ENCODE measurements around the gene JAZF1.
A peak's percentile ranks its signal among the peaks of the same experiment; 100 is the strongest.

JAZF1 gene

DNA sequence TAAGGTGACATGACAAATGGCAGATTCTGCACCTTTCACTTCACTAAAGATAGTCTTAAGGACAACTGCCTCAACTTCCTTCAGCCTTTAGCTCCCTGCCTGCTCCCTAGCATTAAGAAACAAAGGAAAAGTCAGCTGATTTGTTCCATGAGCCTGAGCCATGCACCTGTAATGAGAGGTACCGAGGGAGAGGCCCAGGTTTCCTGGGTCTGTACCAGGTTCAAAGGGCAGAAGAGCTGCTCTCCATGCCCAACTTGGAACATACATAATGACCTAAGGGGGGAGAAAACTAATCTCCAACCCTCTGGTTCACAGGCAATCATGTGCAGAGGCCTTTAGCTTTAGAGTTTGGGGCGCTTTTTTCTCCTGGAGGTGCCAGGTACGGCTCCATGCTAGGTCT lies 111.2 kb downstream of the JAZF1 start:
- no peak for DNase-seq

DNA sequence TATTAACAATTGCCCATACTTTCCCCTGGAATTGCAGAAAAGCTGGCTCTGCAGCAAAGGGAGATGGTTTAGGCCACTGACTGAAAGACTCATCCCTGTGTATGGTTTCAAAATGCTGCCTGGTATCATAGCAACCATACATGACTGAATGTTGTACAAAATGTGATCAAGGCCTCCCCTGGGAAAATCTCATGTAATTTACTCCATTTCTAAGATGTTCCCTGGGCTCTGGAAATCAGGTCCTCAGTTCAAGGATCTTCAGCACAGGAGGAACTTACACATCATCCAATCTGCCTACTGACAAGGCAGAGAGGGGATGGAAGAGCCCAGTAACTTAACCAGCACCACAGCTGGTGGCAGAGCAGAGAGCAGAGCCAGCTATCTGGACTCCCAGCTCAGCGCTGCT lies 111.8 kb downstream of the JAZF1 start:
- DNase-seq, result no peak

DNA sequence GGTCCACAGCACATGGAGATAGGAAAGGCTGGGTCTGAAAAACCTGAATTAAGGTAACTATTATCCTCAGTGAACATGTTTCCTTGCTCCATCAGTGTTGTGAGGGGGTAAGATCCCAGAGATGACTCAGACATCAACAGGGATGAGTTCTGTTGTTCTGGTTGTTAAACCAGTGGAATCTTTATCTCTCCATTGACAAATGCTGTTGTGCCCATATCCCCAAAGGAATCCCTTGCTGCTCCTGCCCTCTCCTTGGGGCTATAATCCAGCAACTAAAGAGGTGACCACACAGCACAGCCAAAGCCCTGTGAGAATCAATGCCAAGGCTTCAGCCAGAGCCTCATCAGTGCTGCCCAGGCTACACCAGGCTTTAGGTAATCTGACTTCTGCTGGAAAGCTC lies 113.4 kb downstream of the JAZF1 start:
- DNase-seq, result no peak

DNA sequence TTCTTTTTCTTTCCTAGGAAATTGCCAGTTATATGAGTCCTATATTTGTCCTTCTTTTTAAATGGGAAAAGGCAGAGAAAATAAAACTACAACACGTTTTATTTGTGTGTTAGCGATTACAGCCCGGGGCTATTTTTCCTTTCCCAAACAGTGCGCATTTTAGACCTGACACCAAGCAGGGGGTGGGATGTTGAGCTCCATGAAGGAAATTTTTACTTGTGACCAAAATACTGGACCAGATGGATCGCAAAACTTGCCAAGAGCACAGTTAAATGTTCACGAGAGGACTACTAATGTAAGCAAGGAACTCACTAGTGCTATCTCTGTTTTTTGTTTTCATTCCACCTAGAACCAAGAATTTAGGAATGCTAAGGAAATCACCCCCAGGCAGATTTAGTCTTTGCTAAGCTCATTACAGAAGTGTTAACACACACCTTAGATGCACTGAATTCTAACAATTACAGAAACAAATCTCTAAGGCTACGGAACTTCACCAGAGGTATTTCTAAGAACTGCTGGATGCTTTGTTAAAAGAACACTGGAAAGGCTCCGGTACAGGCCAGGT lies 114.8 kb downstream of the JAZF1 start:
- DNase-seq, result no peak

DNA sequence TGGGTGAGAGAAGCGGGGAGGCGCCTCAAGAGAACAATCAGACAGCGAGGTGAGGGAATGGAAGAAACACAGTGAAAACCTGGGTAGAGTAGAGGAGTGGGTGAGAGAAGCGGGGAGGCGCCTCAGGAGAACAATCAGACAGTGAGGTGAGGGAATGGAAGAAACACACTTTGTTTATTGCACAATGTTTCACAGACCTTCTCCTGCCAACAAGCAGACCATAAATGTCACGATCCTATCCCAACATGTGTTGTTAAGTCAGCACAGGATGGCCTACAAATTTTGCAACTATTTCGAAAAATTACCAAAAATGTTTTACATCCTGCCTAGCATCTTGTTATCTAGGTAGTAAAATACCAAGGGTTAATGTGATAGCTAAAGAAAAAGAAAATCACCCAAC lies 115.3 kb downstream of the JAZF1 start:
- no peak for DNase-seq

DNA sequence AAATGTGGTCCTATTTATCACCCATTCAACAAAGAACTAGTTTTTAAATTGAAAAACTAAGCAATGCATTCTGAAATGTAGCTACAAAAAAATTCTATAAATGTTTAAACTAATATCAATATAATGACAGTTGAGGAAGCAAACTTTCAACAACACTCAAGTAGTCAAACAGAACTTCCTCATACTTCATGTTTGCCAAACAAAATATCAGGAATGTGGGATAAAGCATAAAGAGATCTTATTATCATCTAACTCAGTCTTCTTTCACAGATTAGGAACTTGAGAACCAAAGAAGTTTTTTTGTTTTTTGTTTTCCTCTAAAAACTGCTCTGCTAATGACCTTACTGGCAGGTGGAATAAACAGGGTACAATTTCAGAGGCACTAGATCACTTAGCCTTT lies 116.2 kb downstream of the JAZF1 start:
- no peak for DNase-seq

DNA sequence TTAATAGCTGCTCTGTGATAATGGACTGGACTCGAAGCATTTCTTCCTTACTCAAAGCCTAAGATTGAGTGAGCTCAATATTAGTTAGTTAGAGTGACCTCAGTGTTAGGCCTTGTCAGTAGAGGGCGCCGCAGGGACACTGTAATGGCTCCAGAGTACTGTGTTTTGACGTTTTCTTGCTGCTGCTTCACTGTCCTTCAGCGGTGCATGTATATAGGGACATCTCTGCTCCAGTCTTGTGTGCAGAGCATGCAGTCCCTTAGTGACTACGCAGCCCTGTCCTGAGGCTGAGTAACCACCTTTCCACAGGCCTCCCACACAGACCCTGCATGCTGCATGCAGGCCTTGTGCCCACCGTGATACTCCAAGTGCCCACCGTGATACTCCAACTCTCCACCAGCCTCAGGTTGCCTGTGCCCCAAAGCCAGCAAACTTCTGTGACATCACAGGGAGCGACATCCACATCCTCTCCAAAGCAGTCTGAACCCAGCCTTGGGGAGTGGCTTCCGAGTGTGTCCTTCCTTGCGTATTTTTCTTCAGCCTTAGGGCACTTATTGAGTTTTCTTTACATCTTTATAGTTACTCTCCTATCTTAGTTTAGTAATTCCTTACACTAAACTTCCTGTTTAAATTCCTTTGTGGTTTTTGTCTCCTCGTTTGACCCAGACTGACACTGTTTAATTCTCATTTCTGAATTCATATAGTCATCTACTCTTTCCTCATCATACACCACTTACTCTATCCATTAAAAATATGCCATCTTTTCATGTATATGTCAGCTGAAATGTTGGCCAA lies 118.2 kb downstream of the JAZF1 start:
- peak; percentile 26 for DNase-seq

DNA sequence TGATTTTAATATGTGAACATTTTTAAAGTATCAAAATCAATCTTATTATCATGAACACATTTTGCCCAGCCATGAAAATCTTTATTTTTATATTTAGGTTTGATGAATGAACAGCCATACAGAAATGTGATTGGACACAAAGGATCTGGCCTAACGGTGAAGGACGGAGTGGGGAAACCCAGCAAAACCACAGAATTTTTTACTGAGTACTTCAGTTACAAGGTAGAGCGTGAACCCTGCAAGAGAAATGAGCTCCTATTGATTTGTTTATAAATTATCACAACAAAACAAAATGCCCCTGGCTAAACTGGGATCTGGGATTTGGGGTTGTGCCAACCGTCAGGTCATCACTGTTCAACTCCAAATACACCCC lies 118.8 kb downstream of the JAZF1 start:
- no peak for DNase-seq

DNA sequence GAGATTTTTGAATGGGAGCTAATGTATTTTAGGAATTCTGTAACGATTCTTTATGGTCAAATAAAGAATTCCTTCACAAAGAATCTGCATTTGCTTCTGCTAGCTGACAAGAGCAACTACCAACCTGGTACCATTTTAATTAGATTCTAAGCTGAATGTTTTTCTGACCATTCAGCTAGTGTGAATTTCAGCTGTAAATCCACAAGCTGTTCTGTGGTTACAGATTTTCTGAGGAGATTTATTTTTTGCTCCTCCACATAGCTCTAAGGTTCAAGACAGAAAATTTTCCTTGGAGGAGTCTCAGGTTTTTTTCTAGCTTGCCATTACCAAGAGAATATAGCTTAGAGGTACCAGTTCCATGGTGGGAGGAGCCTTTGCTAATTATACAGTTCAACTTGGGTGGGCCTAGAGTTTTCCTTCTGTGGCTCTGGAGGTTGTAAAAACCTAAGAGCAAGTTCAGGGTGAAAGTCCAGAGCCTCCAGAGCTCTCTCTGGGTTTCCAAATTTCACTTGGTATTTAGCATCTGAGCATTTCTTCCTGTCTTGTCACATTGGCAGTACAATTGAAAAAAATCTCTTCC lies 120.1 kb downstream of the JAZF1 start:
- DNase-seq, result no peak

DNA sequence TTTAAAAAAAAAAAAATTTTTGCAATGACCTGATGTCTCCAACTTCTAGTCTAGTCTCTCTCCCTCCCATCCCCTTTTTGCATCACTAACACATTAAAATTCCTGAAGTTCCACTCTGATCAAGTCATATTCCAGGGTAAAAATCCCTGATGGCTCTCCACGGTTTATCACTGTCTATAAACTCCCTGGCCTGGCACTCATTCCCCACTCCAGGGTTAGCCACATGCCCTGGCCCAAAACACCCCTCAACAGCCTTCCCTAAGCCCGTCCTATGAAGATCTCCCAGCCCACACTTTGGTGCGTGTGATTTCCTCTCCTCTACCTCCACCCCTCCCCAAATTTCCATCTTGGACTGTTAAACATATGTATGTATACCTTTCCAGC lies 125.4 kb downstream of the JAZF1 start:
- no peak for DNase-seq

DNA sequence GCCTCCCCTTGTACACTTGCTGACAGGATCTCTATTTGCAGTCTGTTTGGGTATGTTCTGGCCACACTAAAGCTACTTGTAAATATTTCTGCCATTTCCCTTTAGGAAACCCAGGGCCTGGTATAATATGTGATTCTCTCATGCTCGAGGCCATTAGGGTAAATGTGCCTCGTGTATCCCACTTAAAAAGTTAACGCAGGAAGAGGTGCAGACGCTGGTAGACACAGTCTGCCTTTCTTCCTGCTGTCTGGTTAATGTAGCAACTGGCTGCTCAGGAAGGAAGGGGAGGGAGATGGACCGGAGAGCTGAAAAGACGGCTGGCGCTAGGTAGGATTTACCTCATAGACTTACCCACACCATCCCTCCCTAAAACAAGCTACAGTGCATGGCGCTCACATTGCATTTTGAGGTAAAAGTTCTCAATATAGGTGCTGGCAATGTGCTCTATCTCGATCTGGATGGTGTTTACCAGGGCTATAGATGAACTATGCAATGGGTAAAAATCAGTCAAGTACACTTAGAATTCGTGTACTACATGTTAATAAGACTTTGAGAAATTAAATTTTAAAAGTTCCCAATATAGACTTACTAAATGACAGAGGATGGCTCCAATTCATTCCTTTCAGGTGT lies 125.9 kb downstream of the JAZF1 start:
- DNase-seq, result no peak

DNA sequence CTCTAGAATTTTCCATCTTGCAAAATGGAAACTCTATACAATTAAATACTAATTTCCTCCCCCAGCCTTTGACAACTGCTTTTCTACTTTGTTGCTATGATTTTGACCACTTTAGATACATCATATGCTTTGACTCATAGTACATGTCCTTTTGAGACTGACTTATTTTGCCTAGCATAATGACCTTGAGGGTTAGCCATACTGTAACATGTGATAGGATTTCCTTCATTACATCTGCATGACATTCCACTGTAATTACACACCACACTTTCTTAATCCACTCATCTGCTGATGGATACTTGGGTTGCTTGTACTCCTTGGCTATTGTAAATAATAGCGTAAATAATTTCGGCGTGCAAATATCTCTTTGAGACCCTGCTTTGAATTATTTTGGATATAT lies 127.7 kb downstream of the JAZF1 start:
- DNase-seq, result no peak

DNA sequence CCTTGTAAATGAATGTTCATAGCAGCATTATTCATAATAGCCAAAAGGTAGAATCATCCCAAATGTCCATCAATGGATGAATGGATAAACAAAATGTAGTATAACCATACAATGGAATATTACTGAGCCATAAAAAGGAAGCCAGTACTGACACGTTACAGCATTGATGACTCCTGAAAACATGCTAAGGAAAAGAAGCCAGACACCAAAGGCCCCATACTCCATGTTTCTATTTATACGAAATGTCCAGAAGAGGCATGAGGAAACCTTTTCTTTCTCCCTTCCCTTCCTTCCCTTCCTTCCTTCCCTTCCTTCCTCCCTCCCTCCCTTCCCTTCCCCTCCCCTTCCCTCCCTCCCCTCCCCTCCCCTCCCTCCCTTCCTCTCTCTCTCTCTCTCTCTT lies 131.9 kb downstream of the JAZF1 start:
- DNase-seq, result no peak

DNA sequence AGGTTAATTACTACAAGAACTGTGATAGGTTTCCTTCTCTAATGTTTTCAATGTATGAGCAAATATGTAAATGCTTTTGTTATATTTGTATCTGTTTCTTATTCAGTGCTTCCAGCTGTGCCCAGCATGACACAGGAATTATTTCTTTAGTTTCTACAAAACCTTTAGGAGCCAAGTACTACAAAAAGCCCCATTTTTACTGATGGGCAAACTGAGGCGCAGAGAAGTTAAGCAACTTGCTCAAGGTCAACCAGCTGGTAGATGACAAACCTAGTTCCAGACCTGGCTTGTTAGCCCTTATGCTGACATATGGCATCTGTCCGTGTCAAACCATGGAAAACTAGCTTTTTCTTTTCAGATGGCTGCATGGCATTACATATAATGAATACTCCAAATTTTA lies 134.6 kb downstream of the JAZF1 start:
- no peak for DNase-seq

DNA sequence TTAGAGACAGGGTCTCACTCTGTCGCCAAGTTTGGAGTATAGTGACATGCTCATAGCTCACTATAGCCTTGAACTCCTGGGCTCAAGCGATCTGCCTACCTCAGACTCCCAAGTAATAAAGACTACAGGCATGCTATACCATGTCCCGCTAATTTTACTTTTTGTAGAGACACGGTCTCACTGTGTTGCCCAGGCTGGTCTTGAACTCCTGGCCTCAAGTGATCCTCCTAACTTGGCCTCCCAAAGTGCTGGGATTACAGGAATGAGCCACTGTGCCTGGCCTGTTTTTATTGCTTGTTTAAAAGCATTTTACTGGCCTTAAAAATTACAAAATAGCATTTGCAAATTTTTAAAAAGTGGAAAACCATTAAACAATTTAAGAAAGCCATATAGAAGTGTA lies 135.0 kb downstream of the JAZF1 start:
- DNase-seq, result no peak

DNA sequence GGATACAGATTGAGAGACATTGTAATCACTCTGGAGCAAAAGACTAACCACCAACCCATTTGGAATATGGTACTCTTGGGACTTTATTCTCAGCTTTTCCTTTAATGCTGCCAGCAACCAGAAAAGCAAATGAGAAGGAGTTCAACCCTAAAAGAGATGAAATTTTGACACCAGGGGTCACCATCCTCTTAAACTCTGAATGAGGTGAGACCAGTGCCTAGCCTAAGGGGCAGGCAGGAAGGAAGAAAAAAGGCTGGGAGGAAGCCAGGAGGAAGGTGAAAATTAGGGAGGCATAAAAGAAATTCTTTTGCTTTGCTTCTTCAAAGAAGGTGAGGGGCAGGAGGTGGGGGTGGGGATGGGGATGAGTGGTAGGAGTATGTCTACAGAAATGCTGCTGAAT lies 135.8 kb downstream of the JAZF1 start:
- DNase-seq, result no peak

DNA sequence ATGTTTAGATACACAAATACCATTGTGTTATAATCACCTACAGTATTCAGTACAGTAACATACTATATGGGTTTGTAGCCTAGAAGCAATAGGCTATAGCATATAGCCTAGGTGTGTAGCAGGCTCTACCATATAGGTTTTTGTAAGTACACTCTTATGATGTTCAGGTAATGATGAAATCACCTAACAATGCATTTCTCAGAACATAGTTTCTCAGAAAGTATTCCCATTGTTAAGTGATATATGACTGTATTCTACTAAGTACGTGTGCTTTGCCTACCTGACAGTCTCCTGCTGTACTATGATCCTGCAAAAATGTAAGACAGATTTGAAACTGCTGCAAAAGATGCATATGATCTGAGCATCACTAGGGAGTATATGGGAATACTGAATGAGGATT lies 137.9 kb downstream of the JAZF1 start:
- no peak for DNase-seq

DNA sequence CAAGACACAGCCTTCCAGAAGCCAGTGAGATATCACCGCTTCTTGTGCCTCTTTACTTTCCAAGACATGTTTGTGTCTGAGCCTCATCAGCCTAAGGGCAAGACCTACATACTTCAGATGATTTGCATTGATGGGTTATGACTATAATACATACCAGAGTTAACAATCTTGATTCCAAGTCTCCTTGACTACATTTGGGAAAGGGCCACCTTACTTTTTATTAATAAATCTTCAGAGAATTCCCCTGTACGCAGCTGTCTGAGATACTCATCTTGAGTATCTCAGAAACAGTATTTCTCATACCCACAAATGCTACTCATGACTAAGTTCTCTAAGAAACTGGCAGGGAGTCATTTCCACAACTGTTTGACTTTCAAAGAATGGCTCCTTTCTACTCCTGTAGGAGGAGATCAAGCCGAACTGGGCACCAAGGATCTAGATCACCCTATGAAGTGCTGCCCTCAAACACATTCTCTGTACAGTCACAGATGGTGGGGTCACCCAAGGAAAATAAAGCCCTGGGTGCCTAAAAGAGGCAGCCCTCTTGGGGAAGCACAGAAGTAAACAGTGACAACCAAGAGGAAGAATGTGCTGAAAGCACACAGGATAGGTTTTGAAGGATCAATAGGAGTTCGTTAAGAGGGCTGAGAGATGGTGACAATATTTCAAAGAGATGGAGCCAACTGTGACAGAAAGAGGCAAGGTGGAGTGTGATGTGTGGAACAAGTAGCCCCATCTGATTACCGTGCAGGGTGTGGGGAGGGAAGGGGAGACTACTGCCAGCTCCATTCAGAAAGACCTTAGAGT lies 138.9 kb downstream of the JAZF1 start:
- DNase-seq, result no peak

DNA sequence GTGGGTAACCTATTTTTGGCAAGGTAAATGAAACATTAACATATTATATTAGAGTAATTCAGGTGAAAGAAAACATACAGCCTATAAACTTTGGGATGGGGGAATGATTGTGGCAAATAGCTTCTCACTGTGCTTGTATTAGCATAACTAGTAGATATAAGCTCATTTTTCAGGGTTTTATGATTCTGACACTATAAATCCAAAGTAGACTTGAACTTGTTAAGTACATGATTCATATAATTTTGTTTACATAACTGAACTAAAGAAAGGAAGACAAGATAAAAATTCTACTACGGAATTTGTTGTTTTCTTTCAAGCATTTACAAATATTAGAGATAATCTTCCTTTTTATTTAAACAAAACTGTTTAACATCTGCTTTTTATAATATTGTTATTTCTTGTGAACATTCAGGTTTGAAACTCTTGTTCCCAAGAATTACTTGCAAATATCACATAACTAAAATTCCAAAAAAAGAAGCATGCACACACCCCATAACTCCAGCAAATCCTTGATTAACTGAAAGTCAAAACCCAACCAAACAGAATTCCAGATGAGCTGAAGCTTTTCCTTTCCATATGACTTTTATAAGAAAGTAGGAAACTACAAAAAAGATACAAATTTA lies 142.3 kb downstream of the JAZF1 start:
- DNase-seq, result no peak

DNA sequence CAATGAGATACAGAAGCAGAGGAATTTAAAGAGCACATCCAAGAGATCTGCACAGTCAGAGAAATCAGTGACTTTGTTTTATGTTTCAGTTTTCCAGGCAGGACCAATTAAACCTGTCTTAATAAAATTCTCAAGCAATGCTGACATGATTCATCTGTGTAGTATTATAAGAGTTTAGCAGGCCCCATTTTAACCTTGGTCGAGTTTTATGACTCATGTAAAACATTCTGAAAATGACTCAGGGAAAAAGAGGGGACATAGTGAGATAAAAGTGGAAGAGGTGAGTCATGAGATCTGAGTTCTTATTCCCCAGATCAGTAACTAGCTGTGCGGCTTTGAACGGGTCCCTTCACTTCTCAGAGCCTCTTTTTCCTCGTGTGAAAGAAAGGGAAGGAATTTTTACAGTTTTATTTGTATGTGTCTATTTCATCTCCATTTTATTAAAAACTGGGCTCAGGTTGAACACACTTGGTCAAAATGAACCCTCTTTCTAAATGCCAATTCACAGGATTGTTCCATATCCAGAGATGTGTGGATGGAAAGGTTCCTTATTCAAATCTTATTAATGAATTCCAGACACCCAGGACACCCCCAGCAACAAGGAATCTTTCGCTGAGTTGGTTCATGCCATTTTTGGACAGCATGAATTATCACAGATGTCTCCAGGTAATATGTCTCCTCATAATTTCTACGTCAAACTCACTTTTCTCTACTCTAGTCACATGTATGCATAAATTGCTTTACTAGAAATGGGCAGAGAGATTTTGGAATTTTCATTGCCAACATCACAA lies 143.2 kb downstream of the JAZF1 start:
- DNase-seq, result no peak

DNA sequence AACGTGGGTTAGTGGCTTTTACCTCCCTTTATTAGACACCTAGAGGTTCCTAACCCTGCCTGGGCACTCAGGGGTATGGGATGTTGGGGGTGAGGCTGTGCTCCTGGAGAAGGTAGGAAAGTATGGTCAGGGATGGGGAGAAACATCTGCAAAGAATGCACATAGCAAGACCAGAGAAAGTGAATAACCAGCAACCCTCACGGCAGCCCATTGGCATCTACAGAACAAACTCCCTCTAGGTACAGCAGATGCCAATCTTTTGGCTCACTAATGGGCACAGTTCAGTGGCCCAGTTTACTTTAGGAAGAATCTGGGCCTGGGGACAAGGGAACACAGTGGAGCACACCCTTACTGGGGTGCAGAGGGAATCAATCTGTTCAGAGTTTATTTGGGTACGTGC lies 143.9 kb downstream of the JAZF1 start:
- DNase-seq, result no peak

DNA sequence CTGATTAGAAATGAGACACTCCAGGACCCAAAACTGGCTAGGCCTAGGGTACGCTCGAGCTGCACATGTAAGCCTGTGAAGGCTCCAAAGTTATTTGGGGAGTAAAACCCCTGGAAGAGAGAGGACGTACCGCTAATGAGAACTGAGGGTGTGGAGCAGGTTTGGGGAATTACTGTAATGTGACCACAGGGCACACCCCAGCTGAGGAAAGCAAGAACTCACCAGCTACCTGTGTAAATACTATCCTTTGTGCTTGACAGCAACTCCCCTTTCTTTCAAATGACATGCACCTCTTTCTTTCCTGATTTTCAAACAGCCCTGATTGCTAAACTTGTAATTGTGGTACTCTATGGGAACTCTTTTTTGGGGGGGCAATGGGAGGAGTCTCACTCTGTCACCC lies 147.2 kb downstream of the JAZF1 start:
- DNase-seq, result no peak
